HG03460 (cell line): Measurements from ENCODE around the gene PRELID1.
A peak's percentile ranks its signal among the peaks of the same experiment; 100 is the strongest.
"Not testable (repeated sequence)": the region's sequence is repeated elsewhere in the genome, so short reads cannot be mapped to it uniquely, and the experiment has no call there.

ENCODE experiments used
- ATAC-seq: cut with Tn5 transposase; IDR thresholded peaks from one replicate; pipeline ENCODE4 v1.9.1; 2021; ENCODE audit not compliant: unreplicated experiment

PRELID1 gene

GRCh38 chr5:177299697-177300096 lies 3.9 kb upstream of the PRELID1 start:
- ATAC-seq: no peak

- peak; percentile 40 for ATAC-seq
Measured at GRCh38 chr5:177300236-177300880, 3.2 kb upstream of the PRELID1 start.

GRCh38 chr5:177300951-177301350 lies 2.6 kb upstream of the PRELID1 start:
- ATAC-seq: no peak

GRCh38 chr5:177301503-177302165 lies 2.0 kb upstream of the PRELID1 start:
- no peak for ATAC-seq

- ATAC-seq: no peak
Measured at GRCh38 chr5:177302354-177303110, 1.1 kb upstream of the PRELID1 start.

GRCh38 chr5:177303925-177304391 lies 359 bp downstream of the PRELID1 start:
- ATAC-seq: no peak

GRCh38 chr5:177304392-177305119 lies 957 bp downstream of the PRELID1 start:
- ATAC-seq: no peak

GRCh38 chr5:177306103-177306640 lies 2.6 kb downstream of the PRELID1 start:
- ATAC-seq: not testable (repeated sequence)

- no peak for ATAC-seq
Measured at GRCh38 chr5:177306674-177307543, 3.3 kb downstream of the PRELID1 start.

GRCh38 chr5:177307544-177308363 lies 4.2 kb downstream of the PRELID1 start:
- no peak for ATAC-seq

- no peak for ATAC-seq
Measured at GRCh38 chr5:177308740-177309139, 5.1 kb downstream of the PRELID1 start.

- ATAC-seq: no peak
Measured at GRCh38 chr5:177309351-177310191, 6.0 kb downstream of the PRELID1 start.

GRCh38 chr5:177310332-177310731 lies 6.7 kb downstream of the PRELID1 start:
- no peak for ATAC-seq

GRCh38 chr5:177310757-177311391 lies 7.3 kb downstream of the PRELID1 start:
- ATAC-seq: no peak

GRCh38 chr5:177311392-177311722 lies 7.8 kb downstream of the PRELID1 start:
- peak; percentile 2 for ATAC-seq

GRCh38 chr5:177311723-177312648 lies 8.4 kb downstream of the PRELID1 start, which contains the start of gene MXD3:
MXD3 (minus strand) TSS chr5:177311898; CDS start chr5:177311830, 68 bp downstream.
- peak; percentile 69 for ATAC-seq
